HUES64 (cell line): Measurements from ENCODE around the gene UGT2B10.
"Not testable (repeated sequence)": the region's sequence is repeated elsewhere in the genome, so short reads cannot be mapped to it uniquely, and the experiment has no call there.

Source experiments
- H3K27ac ChIP-seq: 2 replicates; pipeline ENCODE4 v1.7.0; 2013; ENCODE audit warnings: low read depth, low read length, inconsistent platforms
- H3K27me3 ChIP-seq: 2 replicates; pipeline ENCODE4 v1.6.1; 2013; ENCODE audit warnings: mild to moderate bottlenecking, low read length; ENCODE audit not compliant: insufficient read depth
- H3K36me3 ChIP-seq: 2 replicates; pipeline ENCODE4 v1.6.1; 2013; ENCODE audit warnings: mild to moderate bottlenecking, low read length; ENCODE audit not compliant: insufficient read depth
- H3K4me1 ChIP-seq: 2 replicates; pipeline ENCODE4 v1.6.1; 2013; ENCODE audit warnings: mild to moderate bottlenecking, low read length, moderate library complexity; ENCODE audit not compliant: insufficient read depth
- H3K4me3 ChIP-seq: 2 replicates; pipeline ENCODE4 v1.5.1; 2013; ENCODE audit warnings: mild to moderate bottlenecking, low read length, moderate library complexity
- H3K9ac ChIP-seq: 2 replicates; pipeline ENCODE4 v1.6.1; 2013; ENCODE audit warnings: mild to moderate bottlenecking, low read depth, low read length
- H3K9me3 ChIP-seq: 2 replicates; pipeline ENCODE4 v1.6.1; 2013; ENCODE audit warnings: low read depth, low read length; ENCODE audit not compliant: insufficient read depth
- WGBS: fragments of 150-250, 120-280 bp; methylation state at CpG from one replicate; pipeline ENCODE4 v1.1.7; 2013; ENCODE audit warnings: missing lambda C conversion rate; 5-methylcytosine and 5-hydroxymethylcytosine counted together

UGT2B10 gene

DNA sequence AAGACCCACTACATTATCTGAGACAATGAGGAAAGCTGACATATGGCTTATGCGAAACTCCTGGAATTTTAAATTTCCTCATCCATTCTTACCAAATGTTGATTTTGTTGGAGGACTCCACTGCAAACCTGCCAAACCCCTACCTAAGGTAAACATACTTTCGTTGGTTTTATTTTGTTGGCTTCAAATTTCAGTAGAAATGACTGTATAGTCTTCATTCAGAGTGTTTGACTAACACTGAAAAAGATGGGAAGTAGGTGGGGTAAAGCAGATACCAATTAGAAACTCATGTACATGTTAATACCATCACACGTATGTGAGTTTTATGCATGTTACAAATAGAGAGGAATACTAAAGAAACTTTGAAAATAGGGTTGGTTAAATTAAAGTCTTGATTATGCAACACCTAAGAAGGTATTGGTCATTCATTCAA, 2.3 kb downstream of the UGT2B10 start:
- not testable (repeated sequence) for H3K36me3 ChIP-seq, H3K9me3 ChIP-seq, H3K9ac ChIP-seq, H3K27me3 ChIP-seq, H3K4me3 ChIP-seq, H3K27ac ChIP-seq
- 88% methylated on average over 1 of the region's 3 CpGs for WGBS
- peaks cover 17% of the 10 kb centered on the region for H3K4me1 ChIP-seq

DNA sequence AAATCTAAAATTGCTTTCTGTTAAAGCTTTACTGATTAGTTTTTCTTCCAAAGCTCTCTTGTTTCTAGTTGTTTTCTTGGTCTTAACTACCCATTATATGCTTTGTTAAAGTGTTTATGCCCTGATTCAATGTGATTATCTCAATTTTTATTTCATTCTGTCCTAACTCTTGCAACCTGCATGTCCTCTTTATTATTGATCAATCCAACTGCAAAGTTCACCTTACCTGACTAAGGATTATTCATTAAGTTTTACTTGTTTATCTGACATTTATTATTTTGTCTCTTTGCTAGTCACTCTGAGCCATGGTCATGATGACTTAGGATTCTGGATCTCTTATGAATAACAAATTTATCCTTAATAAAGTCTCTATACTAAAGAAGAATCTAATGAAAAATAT, 15.8 kb downstream of the UGT2B10 start:
- no peak overlapping the region for H3K9ac ChIP-seq
- H3K36me3 ChIP-seq = no peaks in the 10 kb centered on the region
- no peaks in the 10 kb centered on the region for H3K27me3 ChIP-seq
- H3K4me1 ChIP-seq = no peaks in the 10 kb centered on the region
- no peaks in the 10 kb centered on the region for H3K9me3 ChIP-seq
- no peak overlapping the region for H3K27ac ChIP-seq
- H3K4me3 ChIP-seq = no peak overlapping the region

DNA sequence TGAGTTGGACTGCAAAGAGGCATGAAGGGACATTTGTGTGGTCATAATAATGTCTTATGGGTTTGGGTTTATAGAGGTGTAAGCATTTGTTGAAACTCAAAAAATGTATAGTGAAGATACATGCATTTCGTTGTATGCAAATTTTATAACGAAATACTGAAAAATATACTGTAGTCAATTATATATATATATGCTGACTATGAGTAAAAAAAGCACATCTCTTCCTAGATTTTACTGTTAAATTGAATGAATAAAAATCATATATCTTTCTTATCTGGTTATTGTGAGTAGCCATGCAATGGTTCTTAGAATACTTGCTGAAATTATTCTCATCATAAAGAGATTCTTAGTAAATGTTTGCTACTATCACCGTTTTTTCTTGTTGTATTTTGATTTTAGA, 34.5 kb downstream of the UGT2B10 start:
- no peaks in the 10 kb centered on the region for H3K27me3 ChIP-seq
- H3K36me3 ChIP-seq = no peaks in the 10 kb centered on the region
- 89% methylated on average over 1 of the region's 3 CpGs for WGBS
- H3K4me3 ChIP-seq = no peak overlapping the region
- H3K9me3 ChIP-seq = peaks cover 7% of the 10 kb centered on the region
- H3K27ac ChIP-seq = no peak overlapping the region
- H3K4me1 ChIP-seq = no peaks in the 10 kb centered on the region
- H3K9ac ChIP-seq = no peak overlapping the region

DNA sequence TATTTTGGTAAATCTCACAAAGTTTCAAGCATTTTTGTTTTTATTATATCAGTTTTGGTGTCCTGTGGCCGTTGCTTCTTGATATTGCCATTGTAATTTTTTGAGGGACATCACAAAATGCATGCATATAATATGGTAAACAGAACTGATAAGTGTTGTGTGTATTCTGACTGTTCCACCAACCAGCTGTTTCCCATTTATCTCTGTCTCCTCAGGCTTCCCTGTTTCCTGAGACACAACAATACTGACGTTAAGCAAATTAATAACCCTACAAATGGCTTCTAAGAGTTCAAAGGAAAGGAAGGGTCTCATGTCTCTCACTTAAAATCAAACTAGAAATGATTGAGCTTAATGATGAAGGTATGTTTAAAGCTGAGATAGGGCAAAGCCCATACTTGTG, 40.0 kb downstream of the UGT2B10 start:
- Histone ChIP-seq H3K27me3 (no peaks in the 10 kb centered on the region), H3K4me1 (no peaks in the 10 kb centered on the region), H3K27ac (no peak overlapping the region), H3K9ac (no peak overlapping the region), H3K9me3 (peaks cover 20% of the 10 kb centered on the region; the same call in 1 of the 2 replicates), H3K36me3 (no peaks in the 10 kb centered on the region), H3K4me3 (no peak overlapping the region)
- 86% methylated on average over 2 of the region's 2 CpGs for WGBS

DNA sequence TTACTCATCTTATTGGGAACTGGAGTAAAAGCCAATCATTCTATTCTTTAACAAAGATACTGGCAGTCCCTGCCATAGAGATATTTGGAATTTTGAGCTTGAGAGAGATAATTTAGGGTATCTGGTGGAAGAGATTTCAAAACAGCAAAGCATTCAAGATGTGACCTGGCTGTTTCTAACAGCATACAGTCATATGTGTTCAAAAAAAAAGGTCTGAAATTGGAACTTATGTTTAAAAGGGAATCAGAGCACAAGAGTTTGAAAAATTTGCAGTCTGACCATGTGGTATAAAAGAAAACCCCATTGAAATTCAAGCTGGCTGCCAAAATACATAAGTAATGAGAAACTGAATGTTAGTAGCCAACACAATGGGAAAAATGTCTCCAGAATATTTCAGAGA, 42.2 kb downstream of the UGT2B10 start:
- Histone ChIP-seq H3K9ac (no peak overlapping the region), H3K4me3 (no peak overlapping the region), H3K4me1 (no peaks in the 10 kb centered on the region), H3K9me3 (peaks cover 20% of the 10 kb centered on the region; the same call in 1 of the 2 replicates), H3K27me3 (no peaks in the 10 kb centered on the region), H3K36me3 (no peaks in the 10 kb centered on the region), H3K27ac (no peak overlapping the region)

DNA sequence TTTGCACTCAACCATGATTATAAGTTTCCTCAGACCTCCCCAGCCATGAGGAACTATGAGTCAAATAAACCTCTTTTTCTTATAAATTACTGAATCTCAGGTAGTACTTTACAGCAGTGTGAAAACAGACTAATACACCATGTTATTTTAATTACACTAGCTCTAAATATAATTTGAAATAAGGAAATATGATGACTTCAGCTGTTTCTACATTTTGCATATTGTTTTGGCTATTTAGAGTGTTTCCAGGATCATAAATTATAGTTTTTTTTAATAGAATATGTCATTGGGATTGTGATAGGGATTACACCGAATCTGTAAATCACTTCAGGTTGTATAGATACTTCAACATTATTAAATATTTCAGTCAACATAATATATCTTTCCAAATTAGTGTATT, 43.9 kb downstream of the UGT2B10 start:
- Histone ChIP-seq H3K4me3 (no peak overlapping the region), H3K27ac (no peak overlapping the region), H3K36me3 (no peaks in the 10 kb centered on the region), H3K9ac (no peak overlapping the region), H3K9me3 (peaks cover 20% of the 10 kb centered on the region; the same call in 1 of the 2 replicates), H3K27me3 (no peaks in the 10 kb centered on the region), H3K4me1 (no peaks in the 10 kb centered on the region)
- no CpG with 5 or more reads among the region's 1 CpG for WGBS

DNA sequence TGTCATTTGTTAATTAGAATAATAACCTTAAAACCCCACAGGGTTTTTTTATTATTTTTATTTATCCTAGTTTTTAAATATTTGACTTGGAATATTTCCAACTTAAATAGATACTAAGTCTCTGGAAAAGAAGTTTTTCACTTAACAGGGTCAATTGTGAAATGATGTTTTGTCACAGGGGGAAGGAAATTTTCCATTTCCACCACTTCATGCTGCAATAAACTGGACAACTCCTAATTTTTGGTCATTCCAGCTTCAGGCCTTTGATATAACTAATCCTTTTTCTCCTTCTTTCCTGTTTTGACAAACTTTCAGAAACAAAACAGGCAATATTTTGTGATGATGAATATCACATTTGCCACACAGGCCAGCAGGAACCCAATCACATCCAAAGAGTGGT, 45.3 kb downstream of the UGT2B10 start:
- H3K4me3 ChIP-seq = no peak overlapping the region
- H3K27ac ChIP-seq = no peak overlapping the region
- H3K27me3 ChIP-seq = no peaks in the 10 kb centered on the region
- H3K9me3 ChIP-seq = peaks cover 17% of the 10 kb centered on the region; the same call in 1 of the 2 replicates
- H3K4me1 ChIP-seq = no peaks in the 10 kb centered on the region
- H3K36me3 ChIP-seq = no peaks in the 10 kb centered on the region
- no peak overlapping the region for H3K9ac ChIP-seq

DNA sequence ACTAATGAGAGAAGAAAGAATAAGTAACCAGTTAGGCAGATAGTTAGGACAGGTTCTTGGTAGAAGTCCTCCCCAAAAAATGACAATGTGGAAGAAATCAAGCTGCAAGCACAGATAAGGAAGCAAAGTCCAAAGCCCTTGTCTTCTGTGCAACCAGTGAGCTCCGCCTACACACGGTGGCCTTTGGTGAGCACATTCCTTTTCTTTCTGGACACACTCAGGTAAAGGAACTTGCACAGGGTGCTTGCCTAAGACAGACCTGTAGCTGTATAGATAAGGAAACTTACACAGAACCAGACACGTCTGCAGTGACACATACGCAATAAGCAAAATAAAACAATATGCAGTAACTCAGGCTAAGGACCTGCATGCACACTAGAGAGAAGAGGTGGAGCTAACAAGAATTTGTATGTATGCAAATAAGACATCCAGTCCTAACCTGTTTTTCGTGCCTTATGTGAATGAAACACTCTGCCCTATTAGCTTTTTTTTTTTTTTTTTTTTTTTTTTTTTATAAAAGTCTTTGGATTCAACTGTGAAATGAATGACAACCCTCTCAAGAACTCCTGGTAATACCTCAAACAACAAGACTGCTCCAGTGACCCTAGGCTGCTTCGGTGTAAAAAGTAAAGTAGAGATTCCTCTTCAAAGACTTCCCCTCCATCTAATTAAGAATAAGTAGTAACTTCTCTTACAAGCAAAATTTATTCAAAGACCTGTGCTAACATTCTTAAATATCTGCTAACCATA, 48.8 kb downstream of the UGT2B10 start:
- no peak overlapping the region for H3K4me3 ChIP-seq
- 96% methylated on average over 4 of the region's 6 CpGs for WGBS
- no peaks in the 10 kb centered on the region for H3K36me3 ChIP-seq
- H3K4me1 ChIP-seq = no peaks in the 10 kb centered on the region
- H3K9me3 ChIP-seq = 0 out of 2 replicates have a peak, but pooled peaks cover 5% of the 10 kb centered on the region
- no peak overlapping the region for H3K27ac ChIP-seq
- no peaks in the 10 kb centered on the region for H3K27me3 ChIP-seq
- H3K9ac ChIP-seq = no peak overlapping the region

DNA sequence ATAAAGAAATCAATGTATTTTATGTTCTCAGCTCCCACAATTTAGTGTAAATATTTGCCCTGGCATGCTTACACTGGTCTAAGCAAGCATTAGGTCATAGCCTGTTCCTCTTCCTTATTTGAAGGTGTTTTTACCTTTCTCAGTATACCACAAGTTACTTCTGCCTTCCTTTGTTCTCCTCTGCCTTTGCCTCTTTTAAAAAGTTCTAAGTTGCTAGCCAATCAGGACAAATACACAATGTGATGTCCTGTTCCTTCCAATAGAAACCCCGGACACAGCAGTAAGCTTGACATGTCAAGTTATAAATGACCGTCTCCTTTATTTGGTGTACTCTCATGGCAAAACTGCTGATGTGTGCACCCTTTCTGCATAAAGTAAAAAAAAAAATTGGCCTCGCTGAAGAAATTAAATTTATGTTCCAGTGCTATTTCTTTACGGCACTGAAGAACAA, 49.4 kb downstream of the UGT2B10 start:
- Histone ChIP-seq H3K9me3 (0 out of 2 replicates have a peak, but pooled peaks cover 5% of the 10 kb centered on the region), H3K27me3 (no peaks in the 10 kb centered on the region), H3K4me1 (no peaks in the 10 kb centered on the region), H3K36me3 (no peaks in the 10 kb centered on the region), H3K4me3 (no peak overlapping the region), H3K27ac (no peak overlapping the region), H3K9ac (no peak overlapping the region)
- WGBS = 94% methylated on average over 4 of the region's 4 CpGs

DNA sequence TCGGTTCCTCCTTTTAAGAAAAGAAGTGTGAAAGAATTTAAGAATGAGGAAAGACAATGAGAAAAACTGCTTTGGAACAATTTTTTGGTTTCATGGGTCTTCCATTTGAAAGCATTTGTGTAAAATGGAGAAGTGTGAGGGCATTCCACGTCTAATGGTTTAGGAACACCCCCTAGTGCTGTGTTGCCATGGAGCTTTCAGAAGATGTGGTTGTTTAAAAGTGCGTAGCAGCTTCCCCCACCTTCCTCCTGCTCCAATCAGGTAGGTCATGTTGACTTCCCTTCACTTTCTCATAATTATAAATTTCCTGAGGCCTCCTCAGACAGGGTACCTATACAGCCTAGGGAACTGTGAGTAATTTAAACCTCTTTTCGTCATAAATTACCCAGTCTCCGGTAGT, 50.0 kb downstream of the UGT2B10 start:
- H3K27me3 ChIP-seq = no peaks in the 10 kb centered on the region
- H3K36me3 ChIP-seq = no peaks in the 10 kb centered on the region
- H3K27ac ChIP-seq = no peak overlapping the region
- H3K9me3 ChIP-seq = 0 out of 2 replicates have a peak, but pooled peaks cover 5% of the 10 kb centered on the region
- no peak overlapping the region for H3K4me3 ChIP-seq
- WGBS = 88% methylated on average over 5 of the region's 5 CpGs
- no peaks in the 10 kb centered on the region for H3K4me1 ChIP-seq
- H3K9ac ChIP-seq = no peak overlapping the region

DNA sequence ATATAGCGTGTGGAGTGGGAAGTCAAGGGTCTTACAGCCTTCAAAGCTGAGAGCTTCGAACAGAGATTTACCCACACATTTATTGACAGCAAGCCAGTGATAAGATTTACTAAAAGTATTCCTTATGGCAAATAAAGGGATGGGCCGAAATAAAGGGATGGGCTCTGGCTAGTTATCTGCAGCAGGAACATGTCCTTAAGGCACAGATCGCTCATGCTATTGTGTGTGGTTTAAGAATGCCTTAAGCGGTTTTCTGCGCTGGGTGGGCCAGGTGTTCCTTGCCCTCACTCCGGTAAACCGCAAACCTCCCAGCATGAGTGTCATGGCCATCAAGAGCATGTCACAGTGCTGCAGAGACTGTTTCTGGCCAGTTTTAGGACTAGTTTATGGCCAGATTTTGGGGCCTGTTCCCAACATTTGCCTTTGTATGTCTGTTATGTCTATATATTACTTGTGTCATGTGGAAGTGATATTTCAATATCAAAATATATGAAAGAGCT, 53.5 kb downstream of the UGT2B10 start:
- H3K4me1 ChIP-seq = no peaks in the 10 kb centered on the region
- 0 out of 2 replicates have a peak, but pooled peaks cover 5% of the 10 kb centered on the region for H3K9me3 ChIP-seq
- no peak overlapping the region for H3K27ac ChIP-seq
- WGBS = 96% methylated on average over 7 of the region's 8 CpGs
- no peak overlapping the region for H3K9ac ChIP-seq
- H3K4me3 ChIP-seq = no peak overlapping the region
- no peaks in the 10 kb centered on the region for H3K27me3 ChIP-seq
- H3K36me3 ChIP-seq = no peaks in the 10 kb centered on the region
